ENCODE data around the gene ALDOA.

Gene ALDOA

DNA sequence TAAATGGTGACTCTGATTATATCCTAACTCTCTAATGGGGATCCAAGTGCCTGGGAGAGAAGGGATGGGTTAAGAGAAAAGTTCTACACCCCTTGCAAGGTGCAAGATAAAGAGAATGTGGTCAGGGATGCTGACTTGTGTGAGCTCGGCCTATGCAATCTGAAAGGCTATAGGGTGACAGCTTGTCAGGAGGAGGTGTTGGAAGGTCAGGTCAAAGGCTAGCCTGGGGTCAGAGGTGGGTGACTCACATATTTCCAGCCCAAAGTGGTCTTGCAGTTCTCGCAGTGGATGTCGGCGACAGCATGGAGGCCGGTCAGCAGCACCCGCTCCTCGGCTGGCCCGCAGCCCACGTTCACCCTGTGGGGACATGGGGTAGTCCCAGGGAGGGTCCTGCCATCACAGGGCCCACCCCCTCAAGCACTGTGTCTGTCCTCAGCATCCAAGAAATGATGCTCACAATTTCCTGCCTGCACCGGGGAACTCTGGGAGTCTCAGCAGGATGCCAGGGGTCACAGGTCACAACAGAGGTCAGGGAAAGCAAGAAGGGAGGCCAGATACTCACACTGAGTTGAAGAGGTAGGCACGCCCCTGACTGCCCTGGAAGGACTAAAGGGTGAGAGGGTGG, 29.1 kb downstream of the ALDOA start:
- peaks cover 32% of the 10 kb centered on the region for H3K4me1 ChIP-seq (ENCODE audit: control insufficient read depth, insufficient read depth, low read length)

GRCh38 chr16:30095166-30096078, 29.9 kb downstream of the ALDOA start:
- peaks cover 6% of the 10 kb centered on the region; the same call in 1 of the 2 replicates for H3K36me3 ChIP-seq (ENCODE audit: control insufficient read depth, insufficient read depth, low read length)
- no peaks in the 10 kb centered on the region for H3K27me3 ChIP-seq (ENCODE audit: control insufficient read depth, insufficient read depth, low read length)
- peaks cover 26% of the 10 kb centered on the region for H3K4me1 ChIP-seq (ENCODE audit: control insufficient read depth, insufficient read depth, low read length)
- peak overlapping the region; percentile 66 for H3K4me3 ChIP-seq (ENCODE audit: low read depth, low read length)
- peaks cover 24% of the 10 kb centered on the region for H3K9me3 ChIP-seq (ENCODE audit: control insufficient read depth, insufficient read depth, low read depth, low read length)
- peak overlapping the region; percentile 12; the same call in 1 of the 2 replicates for H3K27ac ChIP-seq (ENCODE audit: low read depth, low read length)
- H3K9ac ChIP-seq (ENCODE audit: low read length) = peak overlapping the region; percentile 50

More for the DNA sequence above, 29.1 kb downstream of the ALDOA start:
- Histone ChIP-seq H3K9ac (ENCODE audit: low read length) (no peak overlapping the region), H3K27me3 (ENCODE audit: control insufficient read depth, insufficient read depth, low read length) (no peaks in the 10 kb centered on the region), H3K36me3 (ENCODE audit: control insufficient read depth, insufficient read depth, low read length) (peaks cover 6% of the 10 kb centered on the region; the same call in 1 of the 2 replicates), H3K9me3 (ENCODE audit: control insufficient read depth, insufficient read depth, low read depth, low read length) (peaks cover 24% of the 10 kb centered on the region), H3K4me3 (ENCODE audit: low read depth, low read length) (no peak overlapping the region), H3K27ac (ENCODE audit: low read depth, low read length) (no peak overlapping the region)

- peaks cover 6% of the 10 kb centered on the region; the same call in 1 of the 2 replicates for H3K36me3 ChIP-seq (ENCODE audit: control insufficient read depth, insufficient read depth, low read length)
- peak within 1 kb of the TSS; percentile 66 for H3K4me3 ChIP-seq (ENCODE audit: low read depth, low read length)
- no peaks in the 10 kb centered on the region for H3K27me3 ChIP-seq (ENCODE audit: control insufficient read depth, insufficient read depth, low read length)
- peaks cover 19% of the 10 kb centered on the region for H3K4me1 ChIP-seq (ENCODE audit: control insufficient read depth, insufficient read depth, low read length)
- peaks cover 24% of the 10 kb centered on the region for H3K9me3 ChIP-seq (ENCODE audit: control insufficient read depth, insufficient read depth, low read depth, low read length)
- peak within 1 kb of the TSS; percentile 85 for H3K27ac ChIP-seq (ENCODE audit: low read depth, low read length)
- peak within 1 kb of the TSS; percentile 86 for H3K9ac ChIP-seq (ENCODE audit: low read length)
These were observed 30.7 kb downstream of the ALDOA start, which contains the start of gene YPEL3 for GRCh38 chr16:30096105-30096861. Gene YPEL3, minus strand, starts transcription at chr16:30096213. Its CDS starts 731 bp downstream, at chr16:30095482.

DNA sequence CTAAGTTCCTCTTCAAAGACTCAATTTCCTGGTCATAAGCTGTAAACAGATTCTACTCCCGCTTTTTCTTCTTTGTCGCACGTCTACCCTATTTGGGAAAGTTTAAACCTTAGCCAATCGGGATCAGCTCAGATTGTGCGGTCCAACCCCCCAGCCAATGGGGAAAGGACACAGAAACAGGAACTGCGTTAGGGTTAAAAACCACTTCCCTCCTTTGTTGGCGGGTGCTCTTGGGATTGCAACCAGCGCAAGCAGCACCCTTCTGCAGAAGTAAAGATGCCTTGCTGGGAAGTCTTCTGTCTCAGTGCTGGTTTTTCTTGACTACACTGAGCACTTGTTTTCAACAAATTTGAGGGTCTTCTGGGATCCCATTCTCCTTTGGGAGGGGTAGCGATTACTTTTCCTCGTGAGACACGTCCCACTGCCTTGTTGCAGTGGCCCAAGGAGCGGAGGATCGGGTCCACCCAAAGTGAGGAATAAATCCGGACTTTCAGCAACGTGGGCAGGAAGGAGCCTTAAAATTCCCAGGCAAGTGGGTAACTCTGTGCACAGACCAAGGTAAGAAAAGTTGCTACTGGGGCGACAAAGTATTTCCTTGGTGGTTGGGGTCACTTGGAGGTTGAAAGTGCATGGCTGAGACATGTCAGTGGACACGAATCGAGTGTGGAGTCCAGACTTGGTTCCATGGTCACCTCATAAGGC, 31.5 kb downstream of the ALDOA start:
- peaks cover 24% of the 10 kb centered on the region for H3K9me3 ChIP-seq (ENCODE audit: control insufficient read depth, insufficient read depth, low read depth, low read length)
- H3K4me1 ChIP-seq (ENCODE audit: control insufficient read depth, insufficient read depth, low read length) = peaks cover 19% of the 10 kb centered on the region
- peak overlapping the region; percentile 85 for H3K27ac ChIP-seq (ENCODE audit: low read depth, low read length)
- peaks cover 6% of the 10 kb centered on the region; the same call in 1 of the 2 replicates for H3K36me3 ChIP-seq (ENCODE audit: control insufficient read depth, insufficient read depth, low read length)
- peak overlapping the region; percentile 86 for H3K9ac ChIP-seq (ENCODE audit: low read length)
- peak overlapping the region; percentile 61 for H3K4me3 ChIP-seq (ENCODE audit: low read depth, low read length)
- H3K27me3 ChIP-seq (ENCODE audit: control insufficient read depth, insufficient read depth, low read length) = no peaks in the 10 kb centered on the region

DNA sequence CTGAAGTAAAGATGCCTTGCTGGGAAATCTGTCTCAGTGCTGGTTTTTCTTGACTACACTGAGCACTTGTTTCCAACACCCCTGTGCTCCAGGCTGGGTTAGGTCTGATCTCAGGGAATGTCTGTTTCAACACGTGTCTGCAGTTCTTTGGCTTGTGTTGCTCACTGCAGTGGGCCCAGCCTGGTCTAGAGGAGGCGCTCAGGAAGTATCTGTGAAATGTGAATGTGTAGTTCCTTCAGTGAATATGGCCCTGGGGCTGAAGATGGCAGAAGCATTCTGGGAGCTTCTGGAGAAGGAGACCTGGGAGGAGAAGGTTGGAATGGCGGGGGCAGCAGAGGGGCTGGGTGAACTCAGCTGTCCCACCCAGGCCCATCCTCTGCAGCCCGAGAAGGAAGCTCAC, 38.5 kb downstream of the ALDOA start:
- H3K9ac ChIP-seq (ENCODE audit: low read length) = no peak overlapping the region
- no peaks in the 10 kb centered on the region for H3K4me1 ChIP-seq (ENCODE audit: control insufficient read depth, insufficient read depth, low read length)
- H3K9me3 ChIP-seq (ENCODE audit: control insufficient read depth, insufficient read depth, low read depth, low read length) = no peaks in the 10 kb centered on the region; the same call in 1 of the 2 replicates
- H3K27ac ChIP-seq (ENCODE audit: low read depth, low read length) = no peak overlapping the region
- H3K4me3 ChIP-seq (ENCODE audit: low read depth, low read length) = no peak overlapping the region
- peaks cover 2% of the 10 kb centered on the region; the same call in 1 of the 2 replicates for H3K36me3 ChIP-seq (ENCODE audit: control insufficient read depth, insufficient read depth, low read length)
- no peaks in the 10 kb centered on the region for H3K27me3 ChIP-seq (ENCODE audit: control insufficient read depth, insufficient read depth, low read length)

DNA sequence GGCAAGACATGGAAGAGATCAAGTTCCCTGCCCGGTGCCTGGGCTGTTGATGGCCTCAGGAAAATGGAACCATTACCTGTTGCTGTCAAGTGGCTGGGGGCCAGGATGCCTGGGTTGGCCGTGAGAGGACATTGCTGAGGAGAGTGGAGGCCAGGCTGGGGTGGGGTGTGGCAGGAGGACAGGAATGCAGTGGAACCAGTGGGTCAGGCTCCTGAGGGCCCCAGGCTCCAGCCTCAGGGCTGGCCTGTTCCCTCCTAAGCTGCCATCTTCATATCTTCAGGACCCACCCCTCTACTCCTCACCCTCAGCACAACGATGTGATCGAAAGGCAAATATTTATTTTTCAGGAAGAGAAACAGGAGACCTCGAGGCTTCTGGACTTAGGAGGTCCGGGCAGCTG, 38.9 kb downstream of the ALDOA start:
- Histone ChIP-seq H3K27me3 (ENCODE audit: control insufficient read depth, insufficient read depth, low read length) (no peaks in the 10 kb centered on the region), H3K9me3 (ENCODE audit: control insufficient read depth, insufficient read depth, low read depth, low read length) (no peaks in the 10 kb centered on the region; the same call in 1 of the 2 replicates), H3K9ac (ENCODE audit: low read length) (no peak overlapping the region), H3K27ac (ENCODE audit: low read depth, low read length) (no peak overlapping the region), H3K4me1 (ENCODE audit: control insufficient read depth, insufficient read depth, low read length) (no peaks in the 10 kb centered on the region), H3K4me3 (ENCODE audit: low read depth, low read length) (no peak overlapping the region), H3K36me3 (ENCODE audit: control insufficient read depth, insufficient read depth, low read length) (peaks cover 2% of the 10 kb centered on the region; the same call in 1 of the 2 replicates)

DNA sequence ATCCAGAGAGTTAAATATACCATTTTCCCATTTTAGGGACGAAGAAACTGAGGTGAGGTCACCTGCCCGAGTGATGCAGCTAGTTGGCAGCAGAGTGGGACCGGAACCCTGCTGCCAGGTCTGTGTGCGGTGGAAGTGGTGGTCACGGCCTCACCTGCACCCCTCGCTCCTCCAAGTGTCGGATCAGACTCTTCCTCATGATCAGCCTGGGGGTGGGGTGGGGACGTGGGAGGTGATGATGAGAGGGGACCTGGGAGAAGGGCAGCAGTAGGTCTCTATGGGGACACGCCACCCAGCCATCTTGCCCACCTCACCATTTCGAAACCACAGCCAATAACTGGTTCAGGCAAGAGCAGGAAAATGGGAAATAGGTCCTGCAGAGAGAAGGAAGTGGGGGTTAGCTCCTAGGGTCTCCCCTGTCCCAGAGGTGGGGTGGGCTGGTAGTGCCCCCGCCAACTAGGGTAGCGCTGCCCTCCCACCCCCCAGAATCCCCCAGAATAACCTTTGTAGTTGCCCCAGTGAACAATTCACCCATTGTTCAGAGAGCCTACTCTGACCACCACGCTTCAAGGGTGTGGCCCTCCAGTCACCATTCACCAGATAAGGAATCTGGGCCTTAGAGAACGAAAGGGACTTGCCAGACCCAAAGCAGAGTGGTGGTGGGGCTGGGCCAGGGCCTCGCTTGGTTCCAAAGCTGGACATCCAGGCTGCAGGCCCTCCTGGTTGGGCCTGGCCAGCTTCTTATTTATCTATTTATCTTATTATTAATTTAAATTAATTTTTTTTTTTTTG, 42.7 kb downstream of the ALDOA start:
- Histone ChIP-seq H3K4me1 (ENCODE audit: control insufficient read depth, insufficient read depth, low read length) (peaks cover 4% of the 10 kb centered on the region), H3K4me3 (ENCODE audit: low read depth, low read length) (no peak overlapping the region), H3K27ac (ENCODE audit: low read depth, low read length) (no peak overlapping the region), H3K9ac (ENCODE audit: low read length) (no peak overlapping the region), H3K27me3 (ENCODE audit: control insufficient read depth, insufficient read depth, low read length) (no peaks in the 10 kb centered on the region), H3K36me3 (ENCODE audit: control insufficient read depth, insufficient read depth, low read length) (peaks cover 5% of the 10 kb centered on the region; the same call in 1 of the 2 replicates), H3K9me3 (ENCODE audit: control insufficient read depth, insufficient read depth, low read depth, low read length) (no peaks in the 10 kb centered on the region)

DNA sequence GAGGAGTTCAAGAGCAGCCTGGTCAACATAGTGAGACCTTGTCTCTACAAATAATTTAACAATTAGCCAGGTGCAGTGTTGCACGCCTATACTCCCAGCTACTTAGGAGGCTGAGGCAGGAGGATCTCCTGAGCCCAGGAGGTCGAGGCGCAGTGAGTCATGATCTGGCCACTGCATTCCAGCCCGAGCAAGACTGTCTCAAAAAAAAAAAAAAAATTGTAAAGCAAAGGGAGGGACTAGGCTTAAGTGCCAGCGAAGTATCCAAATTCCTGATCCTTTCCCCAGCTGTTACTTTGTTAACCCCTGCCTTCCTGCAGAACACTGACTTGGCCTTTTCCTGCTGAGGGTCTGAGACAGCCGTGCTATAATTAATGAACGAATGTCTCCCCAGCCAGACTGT, 45.1 kb downstream of the ALDOA start:
- Histone ChIP-seq H3K4me1 (ENCODE audit: control insufficient read depth, insufficient read depth, low read length) (peaks cover 4% of the 10 kb centered on the region), H3K27me3 (ENCODE audit: control insufficient read depth, insufficient read depth, low read length) (no peaks in the 10 kb centered on the region), H3K9me3 (ENCODE audit: control insufficient read depth, insufficient read depth, low read depth, low read length) (no peaks in the 10 kb centered on the region), H3K27ac (ENCODE audit: low read depth, low read length) (no peak overlapping the region), H3K9ac (ENCODE audit: low read length) (no peak overlapping the region), H3K4me3 (ENCODE audit: low read depth, low read length) (no peak overlapping the region), H3K36me3 (ENCODE audit: control insufficient read depth, insufficient read depth, low read length) (peaks cover 8% of the 10 kb centered on the region; the same call in 1 of the 2 replicates)

DNA sequence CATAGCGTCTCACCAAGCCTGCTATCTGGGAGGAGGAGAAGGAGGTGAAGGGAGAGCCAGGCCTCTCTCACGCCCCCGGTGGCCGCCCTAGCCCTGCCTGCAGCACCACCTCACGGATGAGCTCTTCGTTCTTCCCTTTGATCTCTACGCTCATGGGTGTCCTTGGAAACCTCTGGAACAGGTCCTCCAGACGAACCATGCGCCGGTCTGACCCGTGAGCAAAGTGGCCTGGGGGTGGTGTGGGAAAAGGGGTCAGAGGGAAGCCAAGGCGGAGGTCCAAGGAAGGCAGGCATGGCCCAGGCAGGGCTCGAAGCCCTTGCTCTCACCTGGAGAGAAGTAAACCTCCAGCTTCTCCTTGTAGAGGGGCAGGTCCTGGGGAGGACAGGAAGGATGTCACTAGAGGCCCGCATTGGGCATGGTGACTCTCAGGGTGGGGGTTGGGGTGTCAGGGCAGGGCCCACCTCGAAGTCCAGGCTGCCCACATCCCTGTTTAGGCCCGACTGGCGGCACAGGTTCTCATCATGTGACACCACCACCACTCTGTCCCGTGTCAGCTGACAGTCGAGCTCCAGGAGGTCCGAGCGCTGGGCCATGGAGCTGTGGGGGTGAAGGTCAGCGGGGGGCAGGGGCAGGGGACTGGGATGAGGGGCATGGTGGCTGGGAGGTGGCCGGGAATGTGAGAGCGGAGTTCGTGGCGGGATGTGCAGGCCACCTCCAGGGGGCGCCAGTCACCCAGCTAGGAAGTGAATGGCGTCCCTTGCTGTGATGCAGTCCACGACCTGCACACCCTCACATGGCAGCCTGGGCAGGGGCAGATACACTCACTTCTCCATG, 46.9 kb downstream of the ALDOA start:
- H3K9me3 ChIP-seq (ENCODE audit: control insufficient read depth, insufficient read depth, low read depth, low read length) = no peaks in the 10 kb centered on the region

More for the DNA sequence above, 46.9 kb downstream of the ALDOA start:
- peaks cover 4% of the 10 kb centered on the region for H3K4me1 ChIP-seq (ENCODE audit: control insufficient read depth, insufficient read depth, low read length)
- no peak overlapping the region for H3K27ac ChIP-seq (ENCODE audit: low read depth, low read length)
- peaks cover 22% of the 10 kb centered on the region for H3K36me3 ChIP-seq (ENCODE audit: control insufficient read depth, insufficient read depth, low read length)
- no peak overlapping the region for H3K4me3 ChIP-seq (ENCODE audit: low read depth, low read length)
- no peaks in the 10 kb centered on the region for H3K27me3 ChIP-seq (ENCODE audit: control insufficient read depth, insufficient read depth, low read length)
- no peak overlapping the region for H3K9ac ChIP-seq (ENCODE audit: low read length)
